GM12878 (cell line): ENCODE data around the gene CYP2J2.

ENCODE experiments used
- CTCF ChIP-seq, 3 experiments: IDR thresholded peaks in 2 of 3; conservative IDR thresholded peaks in 1 of 3; 2 replicates each; pipeline ENCODE4 v1.5.1; 2011; ENCODE audit warnings: low read depth in 3 of 3, low read length in 3 of 3, mild to moderate bottlenecking in 3 of 3, control low read depth in 2 of 3, moderate library complexity in 2 of 3, inconsistent platforms in 1 of 3, mixed read lengths in 1 of 3; ENCODE audit not compliant: control insufficient read depth in 2 of 3, insufficient read depth in 1 of 3; ENCODE audit errors: extremely low read depth in 1 of 3
- EP300 ChIP-seq, 2 experiments: fragments of 150-350 bp in 1 of 2; IDR thresholded peaks; 2 replicates each; pipeline ENCODE4 v1.6.1; 2011 to 2012; ENCODE audit warnings: low read depth in 2 of 2, low read length in 2 of 2, borderline replicate concordance in 1 of 2, improper control_type of control experiment in 1 of 2, inconsistent platforms in 1 of 2; ENCODE audit not compliant: control insufficient read depth in 1 of 2
- ESRRA ChIP-seq: IDR thresholded peaks from 2 replicates; pipeline ENCODE4 v1.6.1; 2012; ENCODE audit warnings: mild to moderate bottlenecking, low read length, improper control_type of control experiment
- GABPA ChIP-seq: IDR thresholded peaks from 2 replicates; pipeline ENCODE4 v1.6.1; 2014; ENCODE audit warnings: antibody characterized with exemption, low read depth, mild to moderate bottlenecking, inconsistent platforms
- IRF3 ChIP-seq: fragments of 450-650 bp; IDR thresholded peaks from 2 replicates; pipeline ENCODE4 v1.6.1; 2014; ENCODE audit warnings: mild to moderate bottlenecking
- MLLT1 ChIP-seq: fragments of 450-650 bp; IDR thresholded peaks from 2 replicates; pipeline ENCODE4 v1.6.1; 2016; ENCODE audit warnings: mild to moderate bottlenecking
- NFYA ChIP-seq: IDR thresholded peaks from 2 replicates; pipeline ENCODE4 v1.6.1; 2011; ENCODE audit warnings: low read depth, mild to moderate bottlenecking, low read length, improper control_type of control experiment, borderline replicate concordance
- NKRF ChIP-seq: fragments of 450-650 bp; conservative IDR thresholded peaks from 2 replicates; pipeline ENCODE4 v1.6.1; 2017; ENCODE audit warnings: mild to moderate bottlenecking, moderate library complexity
- POLR2A ChIP-seq: IDR thresholded peaks from 2 replicates; pipeline ENCODE4 v1.6.1; 2011; ENCODE audit warnings: low read depth, mild to moderate bottlenecking, low read length
- SMC3 ChIP-seq: IDR thresholded peaks from 2 replicates; pipeline ENCODE4 v1.6.1; 2011; ENCODE audit warnings: low read length, improper control_type of control experiment, borderline replicate concordance
- STAT1 ChIP-seq: fragments of 450-650 bp; conservative IDR thresholded peaks from 2 replicates; pipeline ENCODE4 v1.6.1; 2014; ENCODE audit warnings: antibody characterized with exemption, mild to moderate bottlenecking
- TF ChIP-seq, protein P1 (sequence below): IDR thresholded peaks from 2 replicates; pipeline ENCODE4 v1.6.1; 2011; ENCODE audit warnings: low read depth, low read length, improper control_type of control experiment, borderline replicate concordance

GRCh38 chr1:59871746-59872145 is 54.8 kb downstream of the CYP2J2 start:
- TF ChIP-seq CTCF (IDR thresholded peaks at IDR 0.05 in 2 of 3, conservative IDR thresholded peaks at IDR 0.05 in 1 of 3; ENCODE audit: control insufficient read depth in 2 of 3, extremely low read depth in 1 of 3, insufficient read depth in 1 of 3, low read depth in 3 of 3, low read length in 3 of 3) (no peak), NKRF (no peak), SMC3 (no peak), STAT1 (no peak), ESRRA (no peak), IRF3 (no peak), POLR2A (no peak), NFYA (no peak), GABPA (no peak), MLLT1 (no peak), EP300 (IDR thresholded peaks at IDR 0.05; ENCODE audit: borderline replicate concordance in 1 of 2, control insufficient read depth in 1 of 2, low read depth in 2 of 2, low read length in 2 of 2) (no peak)
- TF ChIP-seq, protein P1, sequence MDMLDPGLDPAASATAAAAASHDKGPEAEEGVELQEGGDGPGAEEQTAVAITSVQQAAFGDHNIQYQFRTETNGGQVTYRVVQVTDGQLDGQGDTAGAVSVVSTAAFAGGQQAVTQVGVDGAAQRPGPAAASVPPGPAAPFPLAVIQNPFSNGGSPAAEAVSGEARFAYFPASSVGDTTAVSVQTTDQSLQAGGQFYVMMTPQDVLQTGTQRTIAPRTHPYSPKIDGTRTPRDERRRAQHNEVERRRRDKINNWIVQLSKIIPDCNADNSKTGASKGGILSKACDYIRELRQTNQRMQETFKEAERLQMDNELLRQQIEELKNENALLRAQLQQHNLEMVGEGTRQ = no peak
